ENCODE measurements around the gene RGS9. TPM values are rescaled to one million over a fixed set of nuclear protein-coding genes. Genes with fewer than 3 reads are reported as not detected.

Gene RGS9
- total RNA-seq, 2 experiments from 2014 or later, result 13.7 to 26.4 TPM

GRCh38 chr17:65169691-65170090, 32.5 kb downstream of the RGS9 start:
- Histone ChIP-seq H3K4me3 (ENCODE audit: low read depth, low read length, poor library complexity, severe bottlenecking) (no peak overlapping the region), H2AFZ (ENCODE audit: low read length) (no peak overlapping the region), H3K36me3 (ENCODE audit: insufficient read depth, low read length) (peaks cover 8% of the 10 kb centered on the region; the same call in 1 of the 2 replicates), H3K79me2 (ENCODE audit: insufficient read depth, low read depth, low read length) (no peaks in the 10 kb centered on the region), H3K27ac (ENCODE audit: low read depth, low read length, poor library complexity, severe bottlenecking) (no peak overlapping the region), H4K20me1 (ENCODE audit: insufficient read depth, low read length) (no peaks in the 10 kb centered on the region), H3K4me1 (ENCODE audit: insufficient read depth, low read length, poor library complexity, severe bottlenecking) (peaks cover 42% of the 10 kb centered on the region), H3K4me2 (ENCODE audit: low read length) (no peak overlapping the region), H3K9me3 (ENCODE audit: low read length) (no peaks in the 10 kb centered on the region), H3K9me2 (ENCODE audit: insufficient read depth, low read length) (no peaks in the 10 kb centered on the region)
- intact Hi-C loops (cut with micrococcal nuclease; ENCODE audit: unreplicated experiment), result no loop called here
- ChIA-PET CTCF (ENCODE audit: unreplicated experiment) (no interaction called here), POLR2A (interaction anchor here (1.6 kb wide), 1 partner anchor 10 kb away, joined by 5 read pairs; no protein-coding TSS in a partner anchor)
- BruUV-seq (replicated peaks), result no TSS peak
- TF ChIP-seq EZH2phosphoT487 (IDR thresholded peaks at IDR 0.05; ENCODE audit: borderline replicate concordance, low read depth, low read length) (no peak), CTCF (conservative IDR thresholded peaks at IDR 0.05; ENCODE audit: low read length) (no peak)
- DNase-seq (ENCODE audit: low spot score), result no peak

- H3K9me3 ChIP-seq (ENCODE audit: low read length), result no peaks in the 10 kb centered on the region
- no peak overlapping the region for H3K4me3 ChIP-seq (ENCODE audit: low read depth, low read length, poor library complexity, severe bottlenecking)
- CTCF ChIA-PET (ENCODE audit: unreplicated experiment), result no interaction called here
- H3K4me1 ChIP-seq (ENCODE audit: insufficient read depth, low read length, poor library complexity, severe bottlenecking), result peaks cover 47% of the 10 kb centered on the region
- H3K79me2 ChIP-seq (ENCODE audit: insufficient read depth, low read depth, low read length), result no peaks in the 10 kb centered on the region
- no peak for DNase-seq (ENCODE audit: low spot score)
- no peak for TF ChIP-seq CTCF (conservative IDR thresholded peaks at IDR 0.05; ENCODE audit: low read length)
- no peak for TF ChIP-seq EZH2phosphoT487 (IDR thresholded peaks at IDR 0.05; ENCODE audit: borderline replicate concordance, low read depth, low read length)
- POLR2A ChIA-PET, result interaction anchor here (0.8 kb wide), 1 partner anchor 47 kb away, joined by 3 read pairs; no protein-coding TSS in a partner anchor
- no peak overlapping the region for H3K4me2 ChIP-seq (ENCODE audit: low read length)
- BruUV-seq (replicated peaks), result no TSS peak
- H3K36me3 ChIP-seq (ENCODE audit: insufficient read depth, low read length), result peaks cover 8% of the 10 kb centered on the region; the same call in 1 of the 2 replicates
- H3K27ac ChIP-seq (ENCODE audit: low read depth, low read length, poor library complexity, severe bottlenecking), result no peak overlapping the region
- H4K20me1 ChIP-seq (ENCODE audit: insufficient read depth, low read length), result no peaks in the 10 kb centered on the region
- H3K9me2 ChIP-seq (ENCODE audit: insufficient read depth, low read length), result no peaks in the 10 kb centered on the region
- intact Hi-C loops (cut with micrococcal nuclease; ENCODE audit: unreplicated experiment), result no loop called here
- no peak overlapping the region for H2AFZ ChIP-seq (ENCODE audit: low read length)
Observed at GRCh38 chr17:65170839-65171238, 33.7 kb downstream of the RGS9 start.

- Histone ChIP-seq H3K27ac (ENCODE audit: low read depth, low read length, poor library complexity, severe bottlenecking) (peak overlapping the region; percentile 29), H3K4me3 (ENCODE audit: low read depth, low read length, poor library complexity, severe bottlenecking) (no peak overlapping the region), H4K20me1 (ENCODE audit: insufficient read depth, low read length) (no peaks in the 10 kb centered on the region), H3K4me2 (ENCODE audit: low read length) (peak overlapping the region; percentile 31), H3K79me2 (ENCODE audit: insufficient read depth, low read depth, low read length) (no peaks in the 10 kb centered on the region), H2AFZ (ENCODE audit: low read length) (peak overlapping the region; percentile 59; the same call in 1 of the 2 replicates), H3K4me1 (ENCODE audit: insufficient read depth, low read length, poor library complexity, severe bottlenecking) (peaks cover 56% of the 10 kb centered on the region), H3K9me2 (ENCODE audit: insufficient read depth, low read length) (no peaks in the 10 kb centered on the region), H3K9me3 (ENCODE audit: low read length) (no peaks in the 10 kb centered on the region), H3K36me3 (ENCODE audit: insufficient read depth, low read length) (peaks cover 8% of the 10 kb centered on the region; the same call in 1 of the 2 replicates)
- peak; percentile 62 for DNase-seq (ENCODE audit: low spot score)
- intact Hi-C loops (cut with micrococcal nuclease; ENCODE audit: unreplicated experiment), result no loop called here
- no TSS peak for BruUV-seq (replicated peaks)
- no peak; the same call in 1 of the 2 replicates for TF ChIP-seq CTCF (conservative IDR thresholded peaks at IDR 0.05; ENCODE audit: low read length)
- TF ChIP-seq EZH2phosphoT487 (IDR thresholded peaks at IDR 0.05; ENCODE audit: borderline replicate concordance, low read depth, low read length), result no peak
- ChIA-PET POLR2A (interaction anchor here (0.8 kb wide), 1 partner anchor 18 kb away, joined by 3 read pairs; no protein-coding TSS in a partner anchor), CTCF (ENCODE audit: unreplicated experiment) (no interaction called here)
Observed at GRCh38 chr17:65171752-65172151, 34.6 kb downstream of the RGS9 start.

All from OCI-LY7 (cell line).